Activated naive CD4-positive, alpha-beta T cell treated with anti-CD3 and anti-CD28 coated beads for 36 hours (primary cell): ENCODE results near the gene HS3ST4. TPM values are rescaled to one million over a fixed set of nuclear protein-coding genes. Genes with fewer than 3 reads are reported as not detected.

ENCODE experiments used
- CTCF ChIA-PET: fragments of 350-600 bp; sonication (Branson Sonifier 250); formaldehyde crosslinking; loops from one replicate; lab custom pipeline; 2021; ENCODE audit warnings: antibody characterized with exemption; lab: Charles Lee
- DNase-seq: peaks from one replicate; pipeline ENCODE4 v3.0.0-alpha.2; 2020
- H3K27ac Mint-ChIP-seq: one replicate; pipeline ENCODE4 v1.8.0; 2021; ENCODE audit warnings: mild to moderate bottlenecking, mixed read lengths
- H3K27me3 Mint-ChIP-seq: one replicate; pipeline ENCODE4 v1.8.0; 2021; ENCODE audit warnings: low read depth, mixed read lengths
- H3K36me3 Mint-ChIP-seq: one replicate; pipeline ENCODE4 v1.8.0; 2021; ENCODE audit warnings: low read depth, mixed read lengths
- H3K4me1 Mint-ChIP-seq: one replicate; pipeline ENCODE4 v1.8.0; 2021; ENCODE audit warnings: low read depth, mixed read lengths
- H3K4me3 Mint-ChIP-seq: one replicate; pipeline ENCODE4 v1.8.0; 2021; ENCODE audit warnings: mild to moderate bottlenecking, moderate library complexity, mixed read lengths
- H3K9me3 Mint-ChIP-seq: one replicate; pipeline ENCODE4 v1.8.0; 2021; ENCODE audit warnings: mixed read lengths
- intact Hi-C: fragments of 100-400 bp; cut with micrococcal nuclease; formaldehyde crosslinking; loops from one replicate; pipeline ENCODE4 v1.15.1; 2023
- total RNA-seq, 2 experiments: library from RNA; stranded (reverse); gene quantifications; one replicate each; pipeline ENCODE4 v1.2.3, GENCODE V29; 2021

The HS3ST4 gene
- total RNA-seq, 2 experiments from 2014 or later: not detected

GRCh38 chr16:26111900-26112299 lies 420.1 kb downstream of the HS3ST4 start:
- peaks cover 11% of the 10 kb centered on the region for H3K27me3 Mint-ChIP-seq
- intact Hi-C loops: no loop called here
- CTCF ChIA-PET: no interaction called here

GRCh38 chr16:26118575-26118974 lies 426.8 kb downstream of the HS3ST4 start:
- CTCF ChIA-PET: no interaction called here
- no peak overlapping the region for H3K4me3 Mint-ChIP-seq
- H3K36me3 Mint-ChIP-seq: no peaks in the 10 kb centered on the region
- H3K27me3 Mint-ChIP-seq: peaks cover 8% of the 10 kb centered on the region
- H3K4me1 Mint-ChIP-seq: no peaks in the 10 kb centered on the region
- no peak overlapping the region for H3K27ac Mint-ChIP-seq
- no peaks in the 10 kb centered on the region for H3K9me3 Mint-ChIP-seq
- DNase-seq: no peak
- intact Hi-C loops: no loop called here

More at GRCh38 chr16:26111900-26112299, 420.1 kb downstream of the HS3ST4 start:
- no peak for DNase-seq
- H3K9me3 Mint-ChIP-seq: no peaks in the 10 kb centered on the region
- H3K27ac Mint-ChIP-seq: no peak overlapping the region
- no peaks in the 10 kb centered on the region for H3K36me3 Mint-ChIP-seq
- H3K4me3 Mint-ChIP-seq: no peak overlapping the region
- H3K4me1 Mint-ChIP-seq: no peaks in the 10 kb centered on the region

GRCh38 chr16:26120729-26121128 lies 429.0 kb downstream of the HS3ST4 start:
- Mint-ChIP-seq H3K27ac (no peak overlapping the region), H3K9me3 (no peaks in the 10 kb centered on the region), H3K36me3 (no peaks in the 10 kb centered on the region), H3K27me3 (peaks cover 4% of the 10 kb centered on the region), H3K4me3 (no peak overlapping the region), H3K4me1 (no peaks in the 10 kb centered on the region)
- CTCF ChIA-PET: interaction anchor here (0.6 kb wide), 1 partner anchor 754 kb away, joined by 4 read pairs; no protein-coding TSS in a partner anchor
- intact Hi-C loops: no loop called here
- no peak for DNase-seq

GRCh38 chr16:26128296-26128695 lies 436.5 kb downstream of the HS3ST4 start:
- DNase-seq: no peak
- H3K27ac Mint-ChIP-seq: no peak overlapping the region
- no peaks in the 10 kb centered on the region for H3K9me3 Mint-ChIP-seq
- H3K4me1 Mint-ChIP-seq: no peaks in the 10 kb centered on the region
- H3K4me3 Mint-ChIP-seq: no peak overlapping the region
- intact Hi-C loops: no loop called here
- CTCF ChIA-PET: no interaction called here
- no peaks in the 10 kb centered on the region for H3K36me3 Mint-ChIP-seq
- peaks cover 4% of the 10 kb centered on the region for H3K27me3 Mint-ChIP-seq

- H3K27ac Mint-ChIP-seq: no peak overlapping the region
- no peaks in the 10 kb centered on the region for H3K9me3 Mint-ChIP-seq
- CTCF ChIA-PET: no interaction called here
- no peaks in the 10 kb centered on the region for H3K4me1 Mint-ChIP-seq
- peaks cover 4% of the 10 kb centered on the region for H3K27me3 Mint-ChIP-seq
- H3K36me3 Mint-ChIP-seq: no peaks in the 10 kb centered on the region
- intact Hi-C loops: no loop called here
- DNase-seq: no peak
- H3K4me3 Mint-ChIP-seq: no peak overlapping the region
Measured at GRCh38 chr16:26129997-26130396, 438.2 kb downstream of the HS3ST4 start.

- intact Hi-C loops: no loop called here
- Mint-ChIP-seq H3K4me3 (no peak overlapping the region), H3K36me3 (no peaks in the 10 kb centered on the region), H3K27ac (no peak overlapping the region), H3K9me3 (no peaks in the 10 kb centered on the region), H3K4me1 (no peaks in the 10 kb centered on the region), H3K27me3 (peaks cover 2% of the 10 kb centered on the region)
- DNase-seq: no peak
- CTCF ChIA-PET: interaction anchor here (0.6 kb wide), 1 partner anchor 1629 kb away, joined by 3 read pairs; no protein-coding TSS in a partner anchor
Measured at GRCh38 chr16:26133416-26134093, 441.8 kb downstream of the HS3ST4 start.

- no peak overlapping the region for H3K27ac Mint-ChIP-seq
- H3K4me3 Mint-ChIP-seq: no peak overlapping the region
- H3K9me3 Mint-ChIP-seq: no peaks in the 10 kb centered on the region
- intact Hi-C loops: no loop called here
- no peak for DNase-seq
- CTCF ChIA-PET: no interaction called here
- no peaks in the 10 kb centered on the region for H3K36me3 Mint-ChIP-seq
- no peaks in the 10 kb centered on the region for H3K4me1 Mint-ChIP-seq
- peaks cover 2% of the 10 kb centered on the region for H3K27me3 Mint-ChIP-seq
Measured at GRCh38 chr16:26134588-26134987, 442.8 kb downstream of the HS3ST4 start.

- DNase-seq: no peak
- intact Hi-C loops: no loop called here
- Mint-ChIP-seq H3K27me3 (no peaks in the 10 kb centered on the region), H3K4me1 (no peaks in the 10 kb centered on the region), H3K9me3 (no peaks in the 10 kb centered on the region), H3K4me3 (no peak overlapping the region), H3K27ac (no peak overlapping the region), H3K36me3 (no peaks in the 10 kb centered on the region)
- CTCF ChIA-PET: no interaction called here
Measured at GRCh38 chr16:26137956-26138355, 446.2 kb downstream of the HS3ST4 start.

- intact Hi-C loops: no loop called here
- CTCF ChIA-PET: no interaction called here
Measured at GRCh38 chr16:26139091-26139490, 447.3 kb downstream of the HS3ST4 start.

GRCh38 chr16:26139884-26140283 lies 448.1 kb downstream of the HS3ST4 start:
- H3K4me3 Mint-ChIP-seq: no peak overlapping the region
- H3K36me3 Mint-ChIP-seq: no peaks in the 10 kb centered on the region
- no peak for DNase-seq

More at GRCh38 chr16:26139091-26139490, 447.3 kb downstream of the HS3ST4 start:
- Mint-ChIP-seq H3K27me3 (no peaks in the 10 kb centered on the region), H3K27ac (no peak overlapping the region), H3K36me3 (no peaks in the 10 kb centered on the region), H3K4me1 (no peaks in the 10 kb centered on the region), H3K4me3 (no peak overlapping the region), H3K9me3 (no peaks in the 10 kb centered on the region)
- no peak for DNase-seq

GRCh38 chr16:26149364-26150190 lies 457.8 kb downstream of the HS3ST4 start:
- intact Hi-C loops: no loop called here
- peaks cover 9% of the 10 kb centered on the region for H3K27me3 Mint-ChIP-seq
- CTCF ChIA-PET: no interaction called here

More at GRCh38 chr16:26139884-26140283, 448.1 kb downstream of the HS3ST4 start:
- intact Hi-C loops: no loop called here
- H3K27me3 Mint-ChIP-seq: no peaks in the 10 kb centered on the region
- no peak overlapping the region for H3K27ac Mint-ChIP-seq
- H3K9me3 Mint-ChIP-seq: no peaks in the 10 kb centered on the region
- H3K4me1 Mint-ChIP-seq: no peaks in the 10 kb centered on the region
- CTCF ChIA-PET: interaction anchor here (0.6 kb wide), 1 partner anchor 311 kb away, joined by 3 read pairs; no protein-coding TSS in a partner anchor

GRCh38 chr16:26155221-26155620 lies 463.5 kb downstream of the HS3ST4 start:
- H3K4me1 Mint-ChIP-seq: no peaks in the 10 kb centered on the region
- H3K36me3 Mint-ChIP-seq: no peaks in the 10 kb centered on the region
- H3K27me3 Mint-ChIP-seq: peaks cover 6% of the 10 kb centered on the region
- intact Hi-C loops: no loop called here
- no peak overlapping the region for H3K27ac Mint-ChIP-seq
- H3K4me3 Mint-ChIP-seq: no peak overlapping the region
- no peaks in the 10 kb centered on the region for H3K9me3 Mint-ChIP-seq
- CTCF ChIA-PET: interaction anchor here (0.7 kb wide), 1 partner anchor 1002 kb away, joined by 3 read pairs; no protein-coding TSS in a partner anchor
- DNase-seq: no peak

More at GRCh38 chr16:26149364-26150190, 457.8 kb downstream of the HS3ST4 start:
- H3K4me1 Mint-ChIP-seq: no peaks in the 10 kb centered on the region
- DNase-seq: no peak
- H3K36me3 Mint-ChIP-seq: no peaks in the 10 kb centered on the region
- no peaks in the 10 kb centered on the region for H3K9me3 Mint-ChIP-seq
- H3K4me3 Mint-ChIP-seq: no peak overlapping the region
- H3K27ac Mint-ChIP-seq: no peak overlapping the region
